Upper lobe of right lung (tissue), 1 donor: ENCODE measurements around the gene DGUOK. TPM values are rescaled to one million over a fixed set of nuclear protein-coding genes. Genes with fewer than 3 reads are reported as not detected.
A peak's percentile ranks its signal among the peaks of the same experiment; 100 is the strongest.

Experiments
- ATAC-seq: fragments of 200-7000 bp; cut with Tn5 transposase; one replicate; pipeline ENCODE4 v1.9.1; 2020; ENCODE audit warnings: mild to moderate bottlenecking, moderate library complexity
- DNase-seq: peaks from one replicate; pipeline ENCODE4 v3.0.0-alpha.2; 2020
- H3K27ac ChIP-seq: fragments of 200-600 bp; one replicate; pipeline ENCODE4 v1.8.0; 2022
- H3K27me3 ChIP-seq: fragments of 200-600 bp; one replicate; pipeline ENCODE4 v1.8.0; 2022; ENCODE audit warnings: mild to moderate bottlenecking
- H3K36me3 ChIP-seq: fragments of 200-600 bp; one replicate; pipeline ENCODE4 v1.8.0; 2022
- H3K4me1 ChIP-seq: fragments of 200-600 bp; one replicate; pipeline ENCODE4 v1.8.0; 2022
- H3K4me3 ChIP-seq: fragments of 200-600 bp; one replicate; pipeline ENCODE4 v1.8.0; 2022; ENCODE audit warnings: mild to moderate bottlenecking
- H3K9me3 ChIP-seq: fragments of 200-600 bp; one replicate; pipeline ENCODE4 v1.8.0; 2022
- intact Hi-C: fragments of 100-400 bp; cut with DNase I; formaldehyde crosslinking; loops from one replicate; pipeline ENCODE4 v1.11.0; 2022
- total RNA-seq: library from RNA; stranded (reverse); fragmentation: NEBNext Ultra II Directional; extraction: Animal tissue kit (Norgen Biotek cat#: 25700); gene quantifications from one replicate; pipeline ENCODE4 v1.2.1, GENCODE V29; 2021
- TF ChIP-seq, protein P1 (sequence below): fragments of 200-600 bp; IDR thresholded peaks from one replicate; pipeline ENCODE4 v1.8.0; 2022; ENCODE audit warnings: antibody characterized with exemption
- donor health status: DM: no; HTN: yes; CAD: no; lungs with severe emphysema.

The DGUOK gene
- total RNA-seq, 1 donor from 2014 or later, result 34.4 TPM

DNA sequence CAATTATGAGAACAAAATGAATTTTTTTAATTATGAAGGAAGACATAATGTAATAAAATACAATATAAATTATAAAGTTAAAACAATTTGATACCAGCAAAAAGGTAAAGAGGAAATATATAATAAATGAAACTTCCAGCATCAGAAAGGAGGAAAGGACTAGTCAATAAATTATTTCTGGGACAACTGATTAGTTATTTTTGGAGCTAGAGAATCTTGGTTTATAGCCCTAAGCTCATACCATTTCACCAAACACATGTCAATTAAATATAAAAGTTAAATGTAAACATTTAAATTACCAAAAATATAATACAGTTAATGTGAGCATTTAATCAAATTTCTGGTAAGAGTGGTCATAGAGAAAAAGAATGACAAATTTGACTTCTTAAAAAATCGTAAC, 21.7 kb upstream of the DGUOK start:
- no peaks in the 10 kb centered on the region for H3K36me3 ChIP-seq
- no peak overlapping the region for H3K4me3 ChIP-seq
- DNase-seq (no peak), ATAC-seq (no peak)
- H3K27ac ChIP-seq, result no peak overlapping the region
- H3K9me3 ChIP-seq, result no peaks in the 10 kb centered on the region
- intact Hi-C loops, result no loop called here
- no peaks in the 10 kb centered on the region for H3K4me1 ChIP-seq
- H3K27me3 ChIP-seq, result no peaks in the 10 kb centered on the region
- TF ChIP-seq, protein P1, sequence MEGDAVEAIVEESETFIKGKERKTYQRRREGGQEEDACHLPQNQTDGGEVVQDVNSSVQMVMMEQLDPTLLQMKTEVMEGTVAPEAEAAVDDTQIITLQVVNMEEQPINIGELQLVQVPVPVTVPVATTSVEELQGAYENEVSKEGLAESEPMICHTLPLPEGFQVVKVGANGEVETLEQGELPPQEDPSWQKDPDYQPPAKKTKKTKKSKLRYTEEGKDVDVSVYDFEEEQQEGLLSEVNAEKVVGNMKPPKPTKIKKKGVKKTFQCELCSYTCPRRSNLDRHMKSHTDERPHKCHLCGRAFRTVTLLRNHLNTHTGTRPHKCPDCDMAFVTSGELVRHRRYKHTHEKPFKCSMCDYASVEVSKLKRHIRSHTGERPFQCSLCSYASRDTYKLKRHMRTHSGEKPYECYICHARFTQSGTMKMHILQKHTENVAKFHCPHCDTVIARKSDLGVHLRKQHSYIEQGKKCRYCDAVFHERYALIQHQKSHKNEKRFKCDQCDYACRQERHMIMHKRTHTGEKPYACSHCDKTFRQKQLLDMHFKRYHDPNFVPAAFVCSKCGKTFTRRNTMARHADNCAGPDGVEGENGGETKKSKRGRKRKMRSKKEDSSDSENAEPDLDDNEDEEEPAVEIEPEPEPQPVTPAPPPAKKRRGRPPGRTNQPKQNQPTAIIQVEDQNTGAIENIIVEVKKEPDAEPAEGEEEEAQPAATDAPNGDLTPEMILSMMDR, result no peak

DNA sequence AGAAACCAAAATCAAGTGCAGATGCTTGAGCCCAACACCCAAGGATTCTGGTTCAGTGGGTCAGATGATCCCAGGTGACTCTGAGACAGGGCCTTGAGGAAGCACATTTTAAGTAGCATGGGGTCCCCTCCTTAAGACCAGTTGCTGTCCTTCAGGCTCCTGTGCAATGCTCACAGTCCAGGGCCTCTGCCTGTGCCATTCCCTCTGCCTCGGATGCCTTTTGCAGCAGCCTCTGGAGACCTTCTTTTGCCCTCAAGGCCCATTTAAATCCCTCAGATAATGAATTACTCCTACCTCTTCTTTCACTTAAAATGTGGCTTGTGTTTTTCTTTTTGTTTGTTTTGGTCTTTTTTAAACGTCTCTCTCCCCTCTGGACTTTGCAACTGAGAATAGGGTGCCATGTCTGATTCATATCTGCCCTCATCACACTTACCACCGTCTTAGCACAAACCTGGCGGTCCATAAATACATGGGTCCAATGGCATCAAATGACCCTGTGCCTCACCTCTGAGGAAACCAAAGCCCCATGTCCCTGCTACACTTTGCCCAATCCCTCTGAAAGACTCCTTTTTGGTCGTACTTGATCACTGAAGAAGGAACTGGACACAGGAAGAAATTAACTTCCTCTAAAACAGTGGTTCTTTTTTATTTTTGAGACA, 19.7 kb upstream of the DGUOK start:
- no peak overlapping the region for H3K4me3 ChIP-seq
- ATAC-seq (no peak), DNase-seq (no peak)
- H3K27ac ChIP-seq, result no peak overlapping the region
- no peaks in the 10 kb centered on the region for H3K27me3 ChIP-seq
- no peaks in the 10 kb centered on the region for H3K4me1 ChIP-seq
- TF ChIP-seq, protein P1, result no peak
- no peaks in the 10 kb centered on the region for H3K36me3 ChIP-seq
- intact Hi-C loops, result no loop called here
- no peaks in the 10 kb centered on the region for H3K9me3 ChIP-seq

DNA sequence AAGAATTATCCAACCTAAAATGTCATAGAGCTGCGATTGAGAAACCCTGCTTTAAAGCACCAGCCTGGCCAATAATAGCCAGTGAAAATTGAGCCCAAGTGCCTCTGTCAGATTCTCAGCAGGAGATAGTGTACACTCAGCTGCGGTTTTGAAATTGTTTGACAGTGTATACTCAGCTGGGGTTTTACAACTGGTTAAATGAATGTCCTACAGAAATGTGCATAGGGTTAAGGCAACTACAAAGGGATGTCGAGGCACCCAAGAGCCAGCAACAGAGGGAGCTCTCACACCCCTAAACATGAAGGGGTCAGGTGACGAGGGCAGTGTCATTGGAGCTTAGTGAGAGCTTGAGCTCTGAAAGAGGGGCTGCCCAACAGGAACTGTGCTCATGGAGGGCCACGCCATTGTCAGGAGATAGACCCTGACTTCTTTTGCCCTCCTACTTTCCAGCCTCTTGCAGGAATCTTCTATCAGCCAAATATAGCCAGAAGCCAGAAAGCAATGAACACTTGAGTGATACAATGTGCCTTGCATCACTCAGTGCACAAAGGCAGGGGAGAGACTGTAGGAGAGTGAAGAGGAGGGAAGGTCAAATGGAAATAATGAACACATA, 18.7 kb upstream of the DGUOK start:
- no peaks in the 10 kb centered on the region for H3K9me3 ChIP-seq
- H3K4me3 ChIP-seq, result no peak overlapping the region
- H3K27me3 ChIP-seq, result no peaks in the 10 kb centered on the region
- ATAC-seq (peak; percentile 77), DNase-seq (no peak)
- intact Hi-C loops, result no loop called here
- TF ChIP-seq, protein P1, result peak; percentile 30
- no peak overlapping the region for H3K27ac ChIP-seq
- H3K36me3 ChIP-seq, result no peaks in the 10 kb centered on the region
- H3K4me1 ChIP-seq, result no peaks in the 10 kb centered on the region

DNA sequence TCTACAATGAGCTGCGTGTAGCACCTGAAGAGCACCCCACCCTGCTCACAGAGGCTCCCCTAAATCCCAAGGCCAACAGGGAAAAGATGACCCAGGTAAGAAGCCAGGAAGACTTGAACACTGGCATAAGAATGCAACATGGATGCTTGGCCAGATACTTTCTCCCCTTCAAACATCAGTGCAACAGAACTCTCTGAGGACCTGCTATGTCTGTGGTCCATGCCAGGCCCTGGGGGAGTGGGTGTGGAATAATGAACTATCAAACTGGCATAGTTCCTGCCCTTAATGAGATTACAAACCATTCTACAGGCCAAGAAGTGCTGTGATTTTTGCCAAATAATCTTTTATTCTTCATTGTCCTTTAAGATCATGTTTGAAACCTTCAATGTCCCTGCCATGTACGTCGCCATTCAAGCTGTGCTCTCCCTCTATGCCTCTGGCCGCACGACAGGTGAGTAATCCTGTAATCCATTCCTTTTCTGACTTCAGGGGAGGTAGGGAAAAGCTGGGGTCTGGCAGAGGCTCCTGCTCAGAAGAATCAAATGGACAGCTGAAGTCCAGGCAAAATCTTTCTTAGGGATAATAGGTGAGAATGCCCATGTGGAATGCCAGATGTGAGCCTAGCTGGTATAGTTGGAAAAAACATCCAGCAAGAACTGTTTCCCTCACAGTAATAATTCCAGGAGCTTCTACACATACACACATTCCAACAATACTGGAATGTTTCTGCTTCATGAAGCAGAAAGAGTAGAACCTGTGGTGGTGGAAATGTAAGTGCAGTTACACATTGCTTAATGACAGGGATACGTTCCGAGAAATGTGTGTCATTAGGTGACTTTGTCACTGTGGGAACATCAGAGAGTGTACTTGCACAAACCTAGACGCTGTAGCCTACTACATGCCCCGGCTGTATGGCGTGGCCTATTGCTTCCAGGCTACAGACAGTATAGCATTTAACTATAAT, 17.7 kb upstream of the DGUOK start:
- ATAC-seq (no peak), DNase-seq (no peak)
- TF ChIP-seq, protein P1, result no peak
- H3K4me3 ChIP-seq, result no peak overlapping the region
- H3K27ac ChIP-seq, result no peak overlapping the region
- H3K27me3 ChIP-seq, result no peaks in the 10 kb centered on the region
- intact Hi-C loops, result no loop called here
- H3K36me3 ChIP-seq, result no peaks in the 10 kb centered on the region
- no peaks in the 10 kb centered on the region for H3K4me1 ChIP-seq
- no peaks in the 10 kb centered on the region for H3K9me3 ChIP-seq

DNA sequence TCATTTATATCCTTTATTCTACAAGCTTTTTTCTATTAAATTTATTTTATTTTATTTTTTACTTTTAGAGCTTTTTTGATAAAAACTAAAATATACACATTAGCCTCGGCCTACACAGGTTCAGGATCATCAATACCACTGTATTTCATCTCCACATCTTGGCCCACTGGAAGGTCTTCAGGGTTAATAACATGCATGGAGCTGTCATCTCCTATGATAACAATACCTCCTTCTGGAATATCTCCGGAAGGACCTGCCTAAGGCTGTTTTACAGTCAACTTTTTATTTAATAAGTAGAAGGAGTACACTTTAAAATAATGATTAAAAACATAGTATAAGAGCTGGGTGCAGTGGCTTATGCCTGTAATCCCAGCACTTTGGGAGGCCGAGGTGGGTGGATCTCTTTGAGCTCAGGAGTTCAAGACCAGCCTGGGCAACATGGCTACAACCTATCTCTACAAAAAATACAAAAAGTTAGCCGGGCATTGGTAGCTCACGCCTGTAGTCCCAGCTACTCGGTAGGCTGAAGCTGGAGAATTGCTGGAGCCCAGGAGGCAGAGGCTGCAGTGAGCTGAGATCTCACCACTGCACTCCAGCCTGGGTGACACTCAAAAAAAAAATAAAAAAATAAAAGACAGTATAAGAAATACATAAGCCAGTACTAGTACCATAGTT, 15.7 kb upstream of the DGUOK start:
- no peak overlapping the region for H3K27ac ChIP-seq

More for the DNA sequence above, 15.7 kb upstream of the DGUOK start:
- H3K27me3 ChIP-seq, result no peaks in the 10 kb centered on the region
- no peaks in the 10 kb centered on the region for H3K9me3 ChIP-seq
- H3K36me3 ChIP-seq, result no peaks in the 10 kb centered on the region
- ATAC-seq (no peak), DNase-seq (no peak)
- TF ChIP-seq, protein P1, result no peak
- intact Hi-C loops, result no loop called here
- no peak overlapping the region for H3K4me3 ChIP-seq
- H3K4me1 ChIP-seq, result no peaks in the 10 kb centered on the region
